ENCODE results near the gene WDR35.
A peak's percentile ranks its signal among the peaks of the same experiment; 100 is the strongest.

WDR35 gene

GRCh38 chr2:19993731-19994130 is 3.8 kb upstream of the WDR35 start:
- no peak overlapping the region for H3K4me3 ChIP-seq (ENCODE audit: control insufficient read depth, low read depth, low read length)
- no peak for TF ChIP-seq CTCF (conservative IDR thresholded peaks at IDR 0.05; ENCODE audit: control insufficient read depth, insufficient read depth, low read depth, low read length)
- DNase-seq (ENCODE audit: low read depth) = peak; percentile 25

GRCh38 chr2:19991895-19992294 is 2.0 kb upstream of the WDR35 start:
- DNase-seq (ENCODE audit: low read depth) = no peak
- no peak for TF ChIP-seq CTCF (conservative IDR thresholded peaks at IDR 0.05; ENCODE audit: control insufficient read depth, insufficient read depth, low read depth, low read length)
- no peak overlapping the region for H3K4me3 ChIP-seq (ENCODE audit: control insufficient read depth, low read depth, low read length)

DNA sequence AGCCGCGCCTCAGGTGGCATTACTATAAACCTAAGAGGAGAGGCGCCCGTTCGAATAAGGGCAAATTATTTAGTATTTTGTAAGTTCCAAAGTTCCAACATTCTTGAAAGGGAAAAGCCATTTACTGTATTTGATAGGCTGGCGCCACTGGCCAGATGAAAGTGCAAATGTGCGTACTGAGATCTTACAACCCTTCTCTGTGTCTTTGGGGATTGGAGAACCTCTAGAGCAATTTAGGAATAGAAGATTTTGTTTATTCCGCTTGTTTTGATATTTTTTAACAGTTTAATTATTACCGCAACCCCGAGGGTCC is 467 bp upstream of the WDR35 start:
- TF ChIP-seq CTCF (conservative IDR thresholded peaks at IDR 0.05; ENCODE audit: control insufficient read depth, insufficient read depth, low read depth, low read length) = no peak
- H3K4me3 ChIP-seq (ENCODE audit: control insufficient read depth, low read depth, low read length) = peak overlapping the region; percentile 92
- DNase-seq (ENCODE audit: low read depth) = no peak

- TF ChIP-seq CTCF (conservative IDR thresholded peaks at IDR 0.05; ENCODE audit: control insufficient read depth, insufficient read depth, low read depth, low read length) = no peak
- peak overlapping the region; percentile 92 for H3K4me3 ChIP-seq (ENCODE audit: control insufficient read depth, low read depth, low read length)
- DNase-seq (ENCODE audit: low read depth) = no peak
Observed at GRCh38 chr2:19989342-19989666, 601 bp downstream of the WDR35 start.

DNA sequence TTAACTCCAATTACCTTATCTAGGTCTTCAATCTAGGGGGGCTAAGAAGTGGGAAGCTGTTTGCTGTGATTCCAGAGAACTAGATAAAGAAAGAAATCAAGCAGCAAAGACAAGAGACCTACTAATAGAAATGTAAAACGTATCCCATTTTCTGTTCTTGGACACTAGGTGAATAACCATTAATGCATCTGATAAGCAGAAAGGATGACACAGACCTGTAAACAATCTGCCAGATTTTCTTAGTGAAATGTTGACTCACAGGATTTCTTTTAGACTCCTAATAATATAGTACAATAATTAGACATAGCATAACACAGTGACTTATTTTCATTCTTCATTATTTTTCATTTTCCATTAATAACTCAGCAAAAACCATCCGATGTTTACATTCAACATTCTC is 1.3 kb downstream of the WDR35 start:
- no peak for TF ChIP-seq CTCF (conservative IDR thresholded peaks at IDR 0.05; ENCODE audit: control insufficient read depth, insufficient read depth, low read depth, low read length)
- peak; percentile 38 for DNase-seq (ENCODE audit: low read depth)
- peak overlapping the region; percentile 92 for H3K4me3 ChIP-seq (ENCODE audit: control insufficient read depth, low read depth, low read length)

GRCh38 chr2:19987936-19988335 is 2.0 kb downstream of the WDR35 start:
- no peak for TF ChIP-seq CTCF (conservative IDR thresholded peaks at IDR 0.05; ENCODE audit: control insufficient read depth, insufficient read depth, low read depth, low read length)
- no peak for DNase-seq (ENCODE audit: low read depth)
- no peak overlapping the region for H3K4me3 ChIP-seq (ENCODE audit: control insufficient read depth, low read depth, low read length)

- no peak for TF ChIP-seq CTCF (conservative IDR thresholded peaks at IDR 0.05; ENCODE audit: control insufficient read depth, insufficient read depth, low read depth, low read length)
- no peak overlapping the region for H3K4me3 ChIP-seq (ENCODE audit: control insufficient read depth, low read depth, low read length)
- peak; percentile 20 for DNase-seq (ENCODE audit: low read depth)
Observed at GRCh38 chr2:19982268-19982667, 7.6 kb downstream of the WDR35 start.
